NCI-H2196 treated with DMSO at 0.1 percent for 48 hours (cell line): Measurements from ENCODE around the gene RAB18.
"Not testable (repeated sequence)": the region's sequence is repeated elsewhere in the genome, so short reads cannot be mapped to it uniquely, and the experiment has no call there.

Experiments used
- DNase-seq: peaks from one replicate; lab custom pipeline; 2025; ENCODE audit not compliant: unreplicated experiment; lab: John Stamatoyannopoulos, UW

The RAB18 gene

GRCh38 chr10:27504808-27505460 is 830 bp downstream of the RAB18 start:
- DNase-seq: no peak

GRCh38 chr10:27505537-27505936 is 1.4 kb downstream of the RAB18 start:
- DNase-seq: not testable (repeated sequence)

- no peak for DNase-seq
These were observed 2.2 kb downstream of the RAB18 start for GRCh38 chr10:27506280-27506679.

DNA sequence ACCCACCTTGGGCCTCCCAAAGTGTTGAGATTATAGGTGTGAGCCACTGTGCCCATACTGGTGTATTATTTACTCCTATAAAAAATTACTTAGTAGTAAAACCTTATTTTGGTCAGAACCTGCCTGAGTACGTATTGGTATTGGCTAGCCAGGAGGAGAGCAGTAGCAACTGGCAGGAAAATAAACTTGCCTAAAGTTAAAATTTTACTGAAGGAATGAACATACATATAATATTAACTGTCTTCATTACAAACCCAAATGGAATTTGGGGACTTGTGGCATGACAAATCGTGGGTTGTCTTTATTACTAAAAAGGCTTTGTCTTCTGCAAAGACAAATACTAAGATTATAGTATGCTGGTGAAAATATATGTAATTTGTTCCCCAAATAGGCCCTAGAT is 8.4 kb downstream of the RAB18 start:
- DNase-seq: no peak

DNA sequence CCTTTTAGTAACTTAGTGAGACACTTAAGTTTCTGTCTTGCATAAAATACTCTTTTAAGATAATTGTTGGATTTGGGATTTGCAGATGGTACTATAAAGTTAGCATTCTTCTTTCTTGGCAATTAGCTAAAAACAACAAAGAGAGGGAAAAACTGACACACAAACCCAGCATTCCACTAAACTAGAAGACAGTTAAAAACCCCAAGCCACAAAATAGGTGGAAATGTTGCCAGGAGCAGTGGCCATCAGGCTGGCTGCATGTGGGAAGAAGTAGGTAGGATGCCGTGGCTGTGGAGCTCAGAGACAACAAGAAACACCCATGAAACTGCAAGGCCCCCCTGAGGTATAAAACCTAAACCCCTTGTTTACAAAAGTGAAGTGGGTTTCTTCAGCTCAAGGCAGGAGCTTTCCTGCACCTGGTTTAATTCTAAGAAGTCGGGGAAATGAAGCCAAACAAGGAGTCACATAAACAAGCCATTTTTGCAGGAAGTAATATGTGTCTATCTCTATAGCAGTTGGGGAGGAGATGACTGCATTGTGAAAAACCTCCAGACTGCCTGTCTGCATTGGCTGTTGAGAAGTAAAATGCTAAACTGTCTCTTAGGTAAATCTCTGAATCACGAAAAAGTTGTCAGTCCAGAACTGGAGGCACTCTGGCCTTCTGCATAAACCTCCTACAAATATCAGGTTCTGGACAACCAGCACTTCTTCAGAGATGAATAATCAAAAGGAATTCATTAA is 9.5 kb downstream of the RAB18 start:
- no peak for DNase-seq

GRCh38 chr10:27514243-27514642 is 10.1 kb downstream of the RAB18 start:
- no peak for DNase-seq

- no peak for DNase-seq
These were observed 14.2 kb downstream of the RAB18 start for GRCh38 chr10:27518261-27518660.

- DNase-seq: no peak
These were observed 21.7 kb downstream of the RAB18 start for GRCh38 chr10:27525819-27526218.

DNA sequence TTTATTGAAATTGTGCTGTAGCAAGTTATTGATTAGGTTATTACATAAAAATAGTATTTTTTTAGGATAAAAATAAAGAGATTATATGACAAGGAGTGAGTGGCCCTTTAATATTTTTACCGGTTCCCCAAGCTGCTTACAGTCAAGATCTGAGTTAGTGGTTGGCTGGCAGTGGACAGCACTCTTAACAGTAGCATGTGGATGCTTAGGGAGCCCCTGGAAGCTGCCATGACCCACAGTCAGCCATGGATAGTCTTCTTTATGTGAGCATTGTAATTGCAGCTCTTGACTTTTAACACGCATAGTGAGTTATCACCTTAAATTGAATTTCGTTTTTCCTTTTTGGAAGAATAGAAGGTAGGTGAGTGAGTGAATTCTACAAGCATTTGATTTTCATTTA is 22.1 kb downstream of the RAB18 start:
- no peak for DNase-seq

DNA sequence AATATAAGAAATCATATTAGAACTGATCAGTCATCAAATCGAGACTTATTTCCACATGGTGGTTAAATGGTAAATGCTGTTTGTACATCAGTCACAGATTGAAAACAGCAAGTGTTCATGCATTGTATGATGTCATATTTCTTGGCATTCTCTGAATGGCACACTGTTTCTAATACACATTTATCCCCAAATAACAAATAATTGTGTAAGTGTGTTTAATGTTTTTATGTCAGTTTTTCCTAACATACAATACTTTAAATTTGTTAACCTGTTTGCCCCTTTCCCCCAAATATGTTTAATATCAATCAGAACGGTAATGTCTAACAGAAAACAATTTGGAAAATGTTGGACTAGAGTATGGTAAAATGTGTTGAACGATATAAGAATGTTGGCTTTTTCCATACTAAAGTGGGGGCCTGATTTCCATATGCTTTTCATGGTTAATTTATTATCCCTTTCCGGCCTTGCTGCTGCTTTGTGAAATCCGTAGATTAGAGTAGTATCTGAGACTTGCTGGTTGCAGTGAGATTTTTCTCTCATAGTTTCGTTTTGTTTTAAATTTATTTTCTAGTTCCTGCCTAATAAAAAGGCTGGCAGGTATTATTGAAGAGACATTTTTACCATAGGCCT is 23.7 kb downstream of the RAB18 start:
- no peak for DNase-seq

- no peak for DNase-seq
These were observed 25.1 kb downstream of the RAB18 start for GRCh38 chr10:27529010-27529783.

DNA sequence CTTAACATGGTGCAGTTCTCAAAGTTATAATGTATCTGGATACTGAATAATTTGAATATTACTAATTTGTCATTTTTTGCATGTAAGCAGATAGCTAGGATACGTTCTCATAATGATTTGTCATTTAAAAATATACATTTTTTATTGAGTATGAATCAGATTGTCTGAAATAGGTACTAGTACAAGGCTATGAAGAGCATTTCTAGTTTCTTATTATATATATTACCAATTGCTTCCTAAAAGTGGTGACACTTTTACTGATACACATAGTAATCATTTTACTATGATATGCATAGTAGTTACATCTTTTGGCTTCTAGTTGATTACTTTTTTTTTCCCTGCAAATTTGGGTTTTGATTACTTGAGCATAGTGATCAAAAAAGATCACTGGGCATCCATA is 26.4 kb downstream of the RAB18 start:
- no peak for DNase-seq

DNA sequence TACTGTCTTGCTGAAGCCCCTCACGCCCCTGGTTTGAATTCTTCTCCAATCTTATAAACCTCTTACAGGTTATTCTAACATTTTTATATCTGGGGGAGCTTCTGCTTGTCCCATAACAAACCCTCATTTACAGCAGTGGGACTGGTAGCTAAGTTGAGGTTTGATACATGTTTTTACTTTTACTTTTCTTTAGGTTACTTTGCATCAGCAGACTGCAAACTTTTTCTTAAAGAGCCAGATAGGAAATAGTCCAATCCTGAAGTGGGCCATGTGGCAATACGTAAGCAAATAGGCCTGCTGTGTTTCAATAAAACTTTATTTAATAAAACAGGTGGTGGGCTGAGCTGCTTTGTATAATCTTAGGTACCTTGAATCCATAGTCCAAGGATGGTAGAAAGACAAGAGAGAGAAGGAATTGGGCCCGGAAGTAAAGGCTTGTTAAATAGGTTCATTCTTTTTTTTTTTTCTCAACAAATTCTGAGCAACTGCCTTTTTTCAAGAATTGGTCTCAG is 27.3 kb downstream of the RAB18 start:
- DNase-seq: no peak

GRCh38 chr10:27534161-27534700 is 30.1 kb downstream of the RAB18 start:
- DNase-seq: no peak

DNA sequence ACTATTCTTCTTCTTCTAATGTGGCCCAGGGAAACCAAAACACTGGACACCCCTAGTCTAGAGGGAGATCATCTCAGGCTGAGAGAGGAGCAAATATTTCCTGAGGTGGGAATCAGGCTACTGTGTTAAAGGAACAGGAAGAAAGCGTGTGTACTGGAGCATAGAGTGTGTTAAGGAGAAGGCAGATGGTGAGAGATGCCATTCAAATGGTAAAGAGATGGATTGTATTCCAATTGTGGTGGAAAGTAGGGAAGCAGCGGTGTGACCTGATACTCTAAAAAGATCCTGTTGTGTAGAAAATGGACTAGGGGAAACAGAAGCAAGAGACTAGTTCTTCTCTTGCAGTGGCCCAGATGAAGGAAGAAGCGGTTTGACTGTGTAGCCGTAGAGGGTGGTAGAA is 31.2 kb downstream of the RAB18 start:
- no peak for DNase-seq

DNA sequence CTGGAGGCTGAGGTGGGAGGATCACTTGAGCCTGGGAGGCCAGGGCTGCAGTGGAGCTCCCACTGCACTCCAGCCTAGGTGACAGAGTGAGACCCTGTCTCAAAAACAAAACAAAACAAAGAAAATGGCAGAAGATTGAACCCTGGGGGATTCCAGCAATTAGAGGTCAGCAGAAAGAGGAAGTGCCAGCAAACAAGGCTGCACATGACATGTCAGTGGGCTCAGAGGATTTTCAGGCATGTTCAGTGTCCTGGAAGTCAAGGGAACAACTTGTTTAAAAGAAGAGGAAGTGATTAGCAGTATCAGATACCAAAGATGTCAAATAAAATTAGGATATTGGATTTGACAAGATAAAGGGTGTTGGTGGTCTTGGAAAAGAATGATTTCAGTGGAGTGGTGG is 32.3 kb downstream of the RAB18 start:
- DNase-seq: no peak

DNA sequence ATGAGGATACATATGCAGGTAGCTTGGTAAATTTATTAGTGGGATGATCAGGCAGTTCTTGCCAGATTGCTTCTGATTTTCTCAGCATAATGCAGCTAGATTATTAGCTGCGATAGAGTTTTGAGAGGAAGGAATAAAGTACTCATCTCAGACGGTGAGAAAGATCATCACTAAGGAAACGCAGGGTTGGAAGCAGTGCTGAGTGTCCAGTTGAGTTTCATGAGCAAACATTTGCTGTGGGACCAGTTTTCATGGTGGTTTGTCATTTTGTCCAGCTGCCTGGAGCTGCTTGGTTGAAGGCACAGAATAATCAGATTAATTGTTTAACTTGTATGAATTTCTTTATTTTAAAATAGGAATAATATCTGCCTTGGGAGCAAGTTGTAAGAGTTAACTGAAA is 33.1 kb downstream of the RAB18 start:
- DNase-seq: no peak

- no peak for DNase-seq
These were observed 33.7 kb downstream of the RAB18 start for GRCh38 chr10:27537787-27538186.

DNA sequence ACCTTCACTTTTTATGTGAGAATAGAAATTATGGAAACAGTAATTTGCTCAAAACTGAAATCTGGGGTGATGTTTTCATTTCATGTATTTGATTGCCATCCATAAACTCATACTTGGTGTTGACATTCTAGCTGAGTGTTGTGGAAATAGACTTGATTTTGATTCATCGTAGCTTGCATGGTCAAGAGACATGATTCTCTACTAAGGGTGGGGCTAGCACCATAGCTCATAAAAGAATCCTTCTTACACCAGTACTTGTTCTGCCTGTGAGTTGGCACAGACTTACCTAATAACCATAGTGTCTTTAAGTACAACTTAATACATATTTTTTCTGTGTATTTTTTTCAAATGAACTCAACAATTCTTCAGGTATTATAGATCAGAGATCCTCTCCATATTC is 36.6 kb downstream of the RAB18 start:
- no peak for DNase-seq

GRCh38 chr10:27541796-27542729 is 38.0 kb downstream of the RAB18 start:
- no peak for DNase-seq
